GM21528 (cell line): Measurements from ENCODE around the gene AMBRA1.
"Not testable (repeated sequence)": the region's sequence is repeated elsewhere in the genome, so short reads cannot be mapped to it uniquely, and the experiment has no call there.

Source experiments
- ATAC-seq: cut with Tn5 transposase; IDR thresholded peaks from one replicate; pipeline ENCODE4 v1.9.1; 2021; ENCODE audit warnings: mild to moderate bottlenecking, moderate library complexity; ENCODE audit not compliant: unreplicated experiment, low FRiP score

The AMBRA1 gene

DNA sequence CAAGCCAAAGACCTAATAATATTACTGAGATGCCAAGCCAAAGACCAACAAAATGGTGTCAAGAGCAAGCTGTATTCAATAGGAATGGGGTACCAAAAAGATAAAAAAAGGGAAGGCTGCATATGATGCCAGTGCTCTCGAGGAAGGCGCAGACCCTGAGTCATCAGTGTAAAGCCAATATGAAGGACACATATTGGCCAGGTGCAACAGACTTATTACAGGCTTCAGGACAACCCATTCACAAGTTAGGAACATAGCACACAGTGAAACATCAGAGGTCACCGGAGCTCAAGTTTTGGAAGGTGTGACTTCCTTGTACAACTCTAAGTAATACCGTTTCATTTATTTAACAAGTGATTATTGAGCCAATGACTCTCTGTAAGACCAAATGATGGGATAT, 58.1 kb downstream of the AMBRA1 start:
- no peak for ATAC-seq

DNA sequence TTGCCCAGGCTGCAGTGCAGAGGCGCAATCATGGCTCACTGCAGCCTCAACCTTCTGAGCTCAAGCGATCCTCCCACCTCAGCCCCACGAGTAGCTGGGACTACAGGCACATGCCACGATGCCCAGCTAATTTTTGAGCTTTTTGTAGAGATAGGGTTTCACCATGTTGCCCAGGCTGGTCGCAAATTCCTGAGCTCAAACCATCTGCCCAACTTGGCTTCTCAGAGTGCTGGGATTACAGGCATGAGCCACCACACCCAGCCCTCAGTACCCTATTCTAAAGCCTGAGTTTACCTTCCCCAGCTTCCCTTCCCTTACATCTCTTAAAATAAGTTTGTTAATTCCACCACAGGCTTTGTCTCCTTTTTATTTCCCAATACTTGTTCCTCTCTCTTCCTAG, 59.1 kb downstream of the AMBRA1 start:
- ATAC-seq, result no peak

DNA sequence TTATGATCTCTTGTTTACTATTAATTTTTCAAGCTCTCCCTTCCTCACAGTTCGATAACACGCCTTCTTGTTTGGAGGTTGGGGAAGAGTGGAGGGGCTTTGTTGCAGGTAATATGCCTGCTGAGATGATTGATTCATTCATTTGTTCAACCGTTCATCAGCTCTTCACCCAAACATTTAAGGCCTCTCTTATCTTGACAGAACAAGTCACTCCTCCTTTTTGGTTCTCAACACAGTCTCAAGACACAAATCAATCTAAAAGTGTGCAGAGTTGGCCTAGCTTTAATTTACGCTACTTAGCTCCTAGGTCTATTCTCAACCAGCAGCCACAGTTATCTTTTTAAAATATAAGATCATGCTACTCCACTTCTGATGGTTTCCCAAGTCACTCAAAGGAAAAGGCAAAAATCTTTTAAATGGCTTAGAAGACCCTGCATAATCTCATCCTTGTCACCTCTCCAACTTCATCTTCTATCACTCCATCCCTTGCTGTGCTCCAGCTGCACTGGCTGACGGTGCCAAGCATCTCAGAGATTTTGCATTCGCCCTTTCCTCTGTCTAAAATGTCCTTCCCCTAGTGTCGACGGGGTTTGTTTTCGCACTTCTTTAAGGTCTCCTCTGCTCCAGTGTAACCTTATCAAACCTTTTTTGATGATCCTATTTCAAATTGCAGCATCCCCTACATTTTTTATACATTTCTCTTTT, 60.3 kb downstream of the AMBRA1 start:
- no peak for ATAC-seq

DNA sequence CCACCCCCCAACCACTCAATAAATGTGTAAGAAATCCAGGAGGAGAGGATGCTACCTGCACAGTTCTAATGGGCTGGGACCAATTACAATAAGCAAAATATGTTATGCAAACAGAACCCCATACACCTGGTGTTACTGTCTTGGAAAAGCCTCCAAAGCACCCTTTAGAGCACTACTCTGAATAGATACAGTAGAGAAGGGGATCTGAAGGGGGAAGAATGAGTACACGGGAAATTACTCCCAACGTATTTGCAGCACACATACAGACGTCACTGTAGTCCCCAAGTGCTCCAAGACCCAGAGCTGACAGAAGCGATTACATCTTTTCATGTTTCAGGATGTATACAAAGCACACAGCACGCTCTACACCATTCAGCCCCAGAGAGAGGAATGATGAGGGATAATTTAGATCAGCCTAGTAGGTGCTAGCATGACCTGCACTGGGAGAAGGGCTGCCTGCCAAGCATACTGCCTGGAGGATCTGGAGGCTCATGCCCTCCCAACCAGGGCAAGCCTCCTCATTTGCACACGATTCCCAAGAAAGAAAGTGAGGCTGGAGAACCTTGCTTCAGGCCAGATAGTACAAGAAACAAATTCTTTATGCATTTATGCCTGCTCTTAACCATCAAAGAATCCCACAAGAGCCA, 63.8 kb downstream of the AMBRA1 start:
- no peak for ATAC-seq

DNA sequence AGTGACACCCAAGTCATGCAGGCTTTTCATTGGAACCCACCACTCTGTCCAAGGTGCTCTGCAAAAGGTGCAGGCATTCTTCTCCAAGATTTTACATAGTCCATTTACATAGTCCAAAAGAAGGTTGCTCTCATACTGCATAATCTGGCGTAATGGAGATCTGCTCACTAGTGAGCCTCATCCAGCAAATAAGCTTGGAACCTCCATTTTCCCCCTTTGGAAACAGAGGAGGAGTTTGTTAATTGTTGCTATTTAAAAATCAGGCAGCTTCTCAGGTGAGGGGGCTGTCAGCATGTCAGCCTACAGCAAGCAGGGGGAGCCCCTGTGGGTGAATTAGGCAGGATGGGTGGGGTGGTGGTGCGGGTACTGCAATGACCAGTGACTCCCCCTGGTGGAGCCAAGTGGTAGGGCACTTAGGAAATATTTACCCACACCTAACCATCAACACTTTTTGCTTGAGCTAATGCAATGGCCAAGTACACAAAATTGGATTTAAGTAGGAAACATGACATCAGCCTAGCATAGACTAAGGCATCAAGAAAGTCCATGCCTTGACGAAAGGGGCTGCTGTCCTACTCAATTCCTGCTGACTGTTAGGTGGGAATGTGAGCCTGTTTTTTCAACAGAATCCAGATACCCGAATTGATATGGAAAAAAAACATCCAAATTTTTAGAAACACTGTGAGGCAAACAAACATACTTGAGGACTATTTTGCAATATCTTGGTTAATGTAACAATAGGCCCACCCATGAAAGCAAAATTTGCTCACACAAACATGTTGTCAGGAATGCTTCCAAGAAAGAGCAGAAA, 64.5 kb downstream of the AMBRA1 start:
- ATAC-seq, result no peak

DNA sequence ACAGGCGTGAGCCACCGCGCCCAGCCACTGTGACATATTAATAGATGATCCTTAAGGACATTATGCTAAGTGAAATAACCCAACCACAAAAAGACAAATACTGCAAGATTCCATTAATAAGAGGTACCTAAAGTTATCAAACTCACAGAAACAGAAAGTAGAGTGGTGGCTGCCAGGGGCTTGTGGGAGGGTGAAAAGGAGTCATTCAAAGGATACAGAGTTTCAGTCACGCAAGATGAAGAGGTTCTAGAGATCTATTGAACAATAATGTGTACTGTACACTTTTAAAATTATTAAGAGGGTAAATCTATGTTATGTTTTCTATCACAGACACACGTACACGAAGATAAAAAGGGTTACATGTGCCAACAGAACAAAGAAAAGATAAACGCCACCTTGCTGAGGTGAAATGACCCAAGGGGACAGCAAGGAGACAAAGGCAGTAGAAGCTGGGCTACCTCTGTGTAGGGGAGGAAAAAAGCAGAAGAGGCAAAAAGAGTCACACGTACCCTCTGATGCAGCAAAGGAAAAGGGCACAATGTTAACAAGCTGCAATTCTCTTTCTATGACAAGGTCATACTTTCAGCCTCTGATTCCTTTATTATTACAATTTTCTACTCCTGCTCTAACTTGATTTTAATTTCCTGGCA, 65.3 kb downstream of the AMBRA1 start:
- ATAC-seq, result no peak

DNA sequence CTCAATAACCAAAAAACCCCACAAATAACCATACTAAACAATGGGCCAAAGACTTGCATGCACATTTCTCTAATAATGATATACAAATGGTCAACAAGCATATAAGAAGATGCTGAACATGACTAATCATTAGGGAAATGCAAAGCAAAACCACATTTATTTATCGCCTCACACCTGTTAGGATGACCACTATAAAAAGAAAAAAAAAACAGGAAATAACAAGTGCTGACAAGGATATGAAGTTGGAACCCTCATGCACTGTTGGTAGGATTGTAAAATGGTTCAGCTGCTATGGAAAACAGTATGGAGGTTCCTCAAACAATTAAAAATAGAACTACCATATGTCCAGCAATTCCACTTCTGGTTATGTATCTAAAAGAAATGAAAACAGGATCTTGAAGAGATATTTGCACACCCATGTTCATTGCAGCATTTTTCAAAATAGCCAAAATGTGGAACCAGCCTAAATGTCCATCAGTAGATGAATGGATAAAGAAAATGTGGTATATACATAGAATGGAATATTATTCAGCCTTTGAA, 66.2 kb downstream of the AMBRA1 start:
- ATAC-seq, result no peak

DNA sequence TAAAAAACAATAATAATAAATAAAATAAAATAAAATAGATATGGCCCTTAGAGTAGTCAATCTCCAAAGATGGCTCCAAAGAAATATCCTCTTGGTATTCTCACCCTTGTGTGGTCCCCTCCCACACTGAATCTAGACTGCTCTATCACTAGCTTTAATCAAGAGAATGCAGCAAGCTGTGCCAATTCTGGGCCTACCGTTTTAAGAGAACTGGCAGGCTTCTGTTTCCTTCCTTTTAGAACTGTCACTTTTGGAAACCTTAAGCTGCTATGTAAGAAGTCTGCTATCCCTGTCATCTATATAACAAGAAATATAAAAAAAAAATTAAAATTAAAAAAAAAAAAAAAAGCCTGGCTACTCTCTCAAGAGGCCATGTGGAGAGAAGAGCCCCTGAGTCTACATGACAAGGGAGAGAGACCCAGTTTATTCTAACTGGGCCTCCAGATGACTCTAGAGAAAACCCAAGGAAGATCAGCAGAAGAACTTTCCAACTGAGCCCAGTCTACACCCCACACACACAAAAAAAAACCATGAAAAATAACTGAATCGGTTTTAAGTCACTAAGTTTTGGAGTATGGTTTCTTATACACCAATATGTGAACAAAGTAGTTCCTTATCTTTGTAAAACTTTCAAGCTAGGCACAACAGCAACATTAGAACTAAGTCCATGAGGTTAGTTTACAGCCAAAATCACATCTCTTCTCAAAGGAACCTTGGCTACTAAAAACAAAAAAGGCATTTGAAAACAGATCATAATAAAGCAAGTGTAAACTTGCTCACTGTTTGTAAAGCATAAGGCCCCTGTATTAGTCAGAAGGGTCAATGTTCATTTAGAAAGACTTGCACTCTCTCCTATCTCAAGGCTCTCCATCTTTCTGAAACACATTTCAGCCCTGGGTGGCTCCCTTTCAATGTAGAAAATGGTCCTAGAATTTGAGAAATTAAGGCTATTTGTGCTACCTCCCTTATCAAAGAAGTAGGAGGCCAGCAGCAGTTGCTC, 67.3 kb downstream of the AMBRA1 start:
- no peak for ATAC-seq

DNA sequence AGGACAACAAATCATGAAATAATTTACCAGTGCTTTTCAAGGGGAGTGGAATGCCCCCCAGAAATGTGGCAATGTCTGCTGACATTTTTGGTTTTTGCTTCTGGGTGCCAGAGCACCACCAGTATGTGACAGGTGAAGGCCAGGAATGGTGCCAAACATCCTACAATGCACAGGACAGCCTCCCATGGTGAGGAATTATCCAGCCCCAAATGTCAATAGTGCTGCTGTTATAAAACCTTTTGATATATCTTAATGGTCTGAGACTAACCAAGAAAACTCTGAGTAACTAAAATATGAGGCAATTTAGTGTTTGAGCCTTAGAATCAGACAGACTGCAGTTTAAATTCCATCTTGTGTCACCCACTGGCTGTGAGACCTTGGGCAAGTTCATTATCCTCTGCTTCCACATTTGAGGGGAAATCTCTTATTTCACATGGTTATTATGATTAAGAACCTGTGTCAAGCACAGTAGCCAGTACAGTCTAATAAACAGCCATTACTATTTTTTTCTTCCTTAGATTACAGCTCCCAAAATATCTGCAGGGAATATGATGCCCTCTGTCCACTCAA, 69.5 kb downstream of the AMBRA1 start:
- no peak for ATAC-seq

DNA sequence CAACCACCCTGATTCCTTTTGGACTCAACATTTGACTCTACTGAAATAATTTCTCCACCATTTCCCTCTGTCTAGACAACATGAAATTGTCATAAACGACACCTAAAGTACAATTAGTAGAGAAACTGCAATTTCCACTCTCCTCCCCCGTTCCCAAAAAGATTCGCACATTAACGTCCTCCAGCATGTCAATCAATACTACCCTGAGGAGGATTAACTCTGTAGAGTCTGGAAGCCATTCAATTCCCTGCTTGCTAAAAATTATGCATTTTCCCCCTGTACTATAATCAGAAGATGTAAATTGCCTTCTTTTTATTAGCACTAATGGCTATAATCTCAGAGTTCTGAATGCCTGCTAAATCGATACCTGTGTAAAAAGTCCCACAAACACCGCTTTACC, 70.5 kb downstream of the AMBRA1 start:
- no peak for ATAC-seq

DNA sequence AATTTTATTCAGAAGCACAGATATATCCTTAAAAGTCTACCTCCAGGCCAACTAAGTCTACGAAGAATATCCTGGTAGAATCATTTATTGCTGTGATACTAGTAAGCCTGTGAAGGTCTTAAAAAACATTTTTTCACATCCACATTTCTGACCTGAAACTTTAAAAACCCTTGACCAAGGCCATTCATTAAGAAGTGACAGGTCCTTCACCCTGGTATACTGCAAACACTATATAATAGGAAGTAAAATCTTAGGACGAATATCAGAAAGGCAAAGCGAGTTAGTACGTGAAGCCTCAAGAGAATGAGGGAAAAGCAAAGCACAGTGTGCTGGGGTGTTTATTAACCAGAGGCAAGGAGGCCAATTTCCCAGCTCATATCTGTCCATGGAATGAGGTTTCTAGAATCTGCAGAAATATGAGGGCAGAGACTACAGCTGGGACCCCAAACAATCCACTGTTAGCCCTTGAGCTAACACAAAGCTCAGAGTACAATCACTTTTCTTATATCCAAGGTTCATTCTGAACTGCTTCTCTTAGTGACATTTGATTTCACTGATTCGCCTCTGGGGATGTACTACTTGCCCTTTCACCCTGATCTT, 71.0 kb downstream of the AMBRA1 start:
- ATAC-seq, result no peak

DNA sequence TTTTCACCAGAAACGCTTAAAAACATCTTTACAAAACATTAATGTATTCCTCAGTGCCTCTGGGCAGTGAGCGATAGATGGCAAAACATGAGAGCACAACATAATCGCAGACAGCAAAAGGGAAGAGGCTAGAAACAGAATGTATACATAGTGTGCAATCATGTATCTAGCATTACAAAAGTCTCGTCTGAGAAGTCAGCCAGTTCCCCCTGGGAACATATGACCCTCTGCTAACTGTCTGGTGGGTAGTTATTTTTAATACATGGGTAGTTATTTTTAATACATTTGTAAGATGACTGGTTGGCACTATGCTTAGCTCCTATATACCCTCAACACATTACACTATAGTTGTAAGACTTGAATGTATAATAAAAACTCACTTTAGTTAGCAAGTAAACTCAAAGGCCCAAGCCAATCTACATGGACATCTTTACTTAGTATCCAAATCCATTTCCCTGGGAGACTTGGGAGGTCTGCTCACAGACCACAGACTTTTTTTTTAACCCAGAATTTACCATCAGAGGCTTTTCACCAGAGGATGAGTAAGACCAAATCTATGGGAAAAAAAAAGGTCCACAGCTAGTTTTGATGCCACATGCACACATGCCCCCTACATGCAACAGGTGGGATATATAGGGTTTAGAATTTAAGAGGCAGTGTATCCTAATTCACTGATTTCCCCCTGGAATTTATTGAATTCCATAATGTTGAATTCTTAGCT, 71.7 kb downstream of the AMBRA1 start:
- ATAC-seq, result no peak

DNA sequence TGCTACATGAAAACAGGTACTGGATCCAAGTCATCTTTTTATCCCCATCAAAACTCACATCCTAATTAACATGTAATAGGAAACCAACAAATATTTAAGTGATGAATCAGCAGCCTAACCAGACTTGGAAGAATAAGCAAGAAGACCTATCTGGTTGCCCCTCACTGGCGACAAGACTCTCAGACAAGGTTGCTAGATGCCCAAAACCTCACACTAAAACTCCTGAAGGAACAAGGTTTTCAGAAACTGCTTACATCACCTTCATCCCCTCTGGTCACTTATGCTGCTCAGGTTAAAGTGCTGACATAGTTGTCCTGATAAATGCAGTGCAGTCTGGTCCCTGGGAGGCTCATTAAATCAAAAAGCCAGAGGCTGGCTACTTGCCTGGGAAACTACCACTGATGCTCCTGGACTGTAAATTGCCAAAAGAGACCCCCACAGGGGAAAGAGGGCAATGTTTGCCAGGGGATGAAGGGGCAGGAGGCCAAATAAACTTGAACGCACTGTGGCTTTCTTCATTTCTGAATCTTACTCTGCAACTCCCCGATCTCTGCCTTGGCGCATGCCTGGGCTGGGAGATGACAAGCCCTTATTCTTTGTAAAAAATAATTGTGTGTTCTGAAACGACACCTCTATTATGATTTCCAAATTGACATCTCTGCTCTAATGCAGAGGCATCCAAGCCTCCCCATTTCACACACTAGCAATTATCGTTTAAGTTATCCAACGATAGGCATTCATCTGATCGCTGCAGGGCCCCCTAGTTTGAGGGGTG, 72.7 kb downstream of the AMBRA1 start:
- ATAC-seq, result no peak

DNA sequence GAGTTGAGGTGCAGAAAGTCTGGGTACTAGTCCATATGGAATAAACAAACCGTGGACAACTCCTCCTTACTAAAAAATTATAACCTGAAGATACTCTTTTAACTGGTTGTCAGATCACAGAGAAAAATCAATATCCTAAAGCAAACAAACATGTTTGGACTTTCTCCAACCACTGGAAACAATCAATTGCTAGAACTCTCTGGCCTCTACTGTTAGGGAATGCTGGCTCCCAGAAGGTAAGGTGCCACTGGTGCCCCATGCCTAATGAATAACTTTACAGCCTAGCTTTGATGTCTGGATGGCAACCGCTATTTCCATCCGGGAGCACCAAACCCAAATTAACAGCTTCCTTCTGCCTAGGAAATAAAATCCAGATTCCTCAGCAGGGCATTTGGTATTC, 74.5 kb downstream of the AMBRA1 start:
- no peak for ATAC-seq

DNA sequence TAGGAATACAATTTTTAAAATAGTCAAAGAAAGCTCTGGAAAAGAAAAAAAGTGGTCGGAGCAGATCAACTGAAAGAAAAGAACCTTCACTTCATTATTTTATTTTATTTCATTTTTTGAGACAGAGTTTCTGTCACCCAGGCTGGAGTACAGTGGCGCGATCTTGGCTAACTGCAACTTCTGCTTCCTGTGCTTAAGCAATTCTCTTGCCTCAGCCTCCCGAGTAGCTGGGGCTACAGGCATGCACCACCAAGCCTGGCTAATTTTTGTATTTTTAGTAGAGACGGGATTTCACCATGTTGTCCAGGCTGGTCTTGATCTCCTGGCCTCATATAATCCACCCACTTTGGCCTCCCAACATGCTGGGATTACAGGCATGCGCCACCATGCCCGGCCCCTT, 74.9 kb downstream of the AMBRA1 start:
- not testable (repeated sequence) for ATAC-seq

DNA sequence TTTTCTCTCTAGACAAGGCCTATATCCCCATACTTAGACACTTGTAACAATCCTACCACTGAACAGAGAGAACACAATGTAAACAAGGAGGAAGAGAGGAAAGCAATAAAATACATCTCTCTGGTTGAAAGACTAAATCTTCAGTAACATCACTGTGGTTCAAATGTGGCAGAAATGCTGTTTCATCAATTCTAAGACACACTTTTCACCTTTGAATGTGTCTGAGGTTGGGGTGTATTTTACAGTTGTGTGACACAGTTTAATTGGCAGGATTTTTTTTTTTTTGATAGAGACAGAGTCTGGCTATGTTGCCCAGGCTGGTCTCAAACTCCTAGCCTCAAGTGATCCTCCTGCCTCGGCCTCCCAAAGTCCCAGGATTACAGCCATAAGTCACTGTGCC, 79.5 kb downstream of the AMBRA1 start:
- no peak for ATAC-seq

DNA sequence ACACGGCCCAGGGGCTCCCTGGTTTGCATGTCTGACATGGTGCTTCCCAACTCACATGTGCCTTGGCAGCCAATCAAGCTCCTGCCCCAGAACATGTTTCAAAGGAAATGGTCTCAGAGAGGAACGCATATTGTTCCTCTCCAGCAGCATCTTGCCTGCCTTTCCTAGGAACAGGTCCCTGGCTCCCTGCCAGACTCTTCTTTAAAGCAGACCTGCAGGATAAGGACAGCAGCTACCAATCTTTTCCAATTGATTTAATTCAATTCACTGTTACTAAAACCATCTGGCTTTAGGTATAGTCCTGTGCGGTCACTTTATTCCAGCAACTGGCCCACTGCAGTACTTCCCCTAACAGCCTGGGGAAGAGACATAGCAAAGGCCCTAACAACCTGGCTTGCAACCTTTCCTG, 79.9 kb downstream of the AMBRA1 start:
- no peak for ATAC-seq
